AG09309 (cell line): Measurements from ENCODE around the gene PLOD1.
A peak's percentile ranks its signal among the peaks of the same experiment; 100 is the strongest.

Source experiments
- DNase-seq: peaks from one replicate; pipeline ENCODE4 v3.0.0-alpha.2; 2010; ENCODE audit warnings: low read depth
- H3K4me3 ChIP-seq: 2 replicates; pipeline ENCODE4 v1.5.1; 2011; ENCODE audit warnings: mild to moderate bottlenecking, low read depth, low read length, moderate library complexity; ENCODE audit not compliant: control insufficient read depth
- TF ChIP-seq, protein P1 (sequence below): IDR thresholded peaks from 2 replicates; pipeline ENCODE4 v1.5.1; 2011; ENCODE audit warnings: mild to moderate bottlenecking, low read depth, low read length, inconsistent platforms; ENCODE audit not compliant: insufficient read depth, control insufficient read depth; ENCODE audit errors: missing control alignments

The PLOD1 gene

DNA sequence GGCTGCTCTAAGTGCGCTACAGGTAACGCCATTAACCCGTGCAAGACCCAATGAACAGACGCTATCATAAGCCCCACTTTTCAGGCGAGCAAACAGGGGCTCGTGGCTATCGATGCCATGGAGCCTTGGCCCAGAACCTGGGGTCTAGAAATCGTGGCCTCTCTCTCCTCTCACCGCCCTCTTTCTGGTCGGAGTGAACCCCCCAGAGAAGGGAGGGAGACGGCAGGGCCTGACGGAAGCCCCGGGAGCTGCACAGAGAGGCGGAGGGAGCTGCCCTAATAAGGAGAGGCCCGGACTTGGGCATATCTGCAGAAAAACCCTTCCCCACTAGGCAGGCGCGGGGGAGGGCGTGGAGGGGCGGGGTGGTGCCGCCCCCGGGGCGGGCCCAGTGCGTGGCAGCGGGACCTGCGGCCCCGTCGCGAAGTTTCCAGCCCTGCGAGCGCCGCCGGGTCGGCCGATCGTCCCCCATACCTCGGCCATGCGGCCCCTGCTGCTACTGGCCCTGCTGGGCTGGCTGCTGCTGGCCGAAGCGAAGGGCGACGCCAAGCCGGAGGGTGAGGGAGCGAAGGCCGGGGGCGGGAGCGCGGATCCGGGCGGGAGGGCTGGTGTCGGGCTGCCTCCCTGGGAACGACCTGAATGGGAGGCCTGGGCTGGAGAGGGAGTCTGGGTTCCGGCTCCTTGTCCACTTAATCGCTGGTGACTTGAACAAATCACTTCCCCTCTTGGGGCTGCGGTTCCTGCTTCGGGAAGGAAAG lies at the start of gene PLOD1:
TSS of gene PLOD1 (plus strand) at position 416 of the 755 bp plus-strand sequence. CDS start at position 479, 63 bp downstream.
- DNase-seq = no peak
- TF ChIP-seq, protein P1, sequence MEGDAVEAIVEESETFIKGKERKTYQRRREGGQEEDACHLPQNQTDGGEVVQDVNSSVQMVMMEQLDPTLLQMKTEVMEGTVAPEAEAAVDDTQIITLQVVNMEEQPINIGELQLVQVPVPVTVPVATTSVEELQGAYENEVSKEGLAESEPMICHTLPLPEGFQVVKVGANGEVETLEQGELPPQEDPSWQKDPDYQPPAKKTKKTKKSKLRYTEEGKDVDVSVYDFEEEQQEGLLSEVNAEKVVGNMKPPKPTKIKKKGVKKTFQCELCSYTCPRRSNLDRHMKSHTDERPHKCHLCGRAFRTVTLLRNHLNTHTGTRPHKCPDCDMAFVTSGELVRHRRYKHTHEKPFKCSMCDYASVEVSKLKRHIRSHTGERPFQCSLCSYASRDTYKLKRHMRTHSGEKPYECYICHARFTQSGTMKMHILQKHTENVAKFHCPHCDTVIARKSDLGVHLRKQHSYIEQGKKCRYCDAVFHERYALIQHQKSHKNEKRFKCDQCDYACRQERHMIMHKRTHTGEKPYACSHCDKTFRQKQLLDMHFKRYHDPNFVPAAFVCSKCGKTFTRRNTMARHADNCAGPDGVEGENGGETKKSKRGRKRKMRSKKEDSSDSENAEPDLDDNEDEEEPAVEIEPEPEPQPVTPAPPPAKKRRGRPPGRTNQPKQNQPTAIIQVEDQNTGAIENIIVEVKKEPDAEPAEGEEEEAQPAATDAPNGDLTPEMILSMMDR = no peak
- peak within 1 kb of the TSS; percentile 52 for H3K4me3 ChIP-seq

DNA sequence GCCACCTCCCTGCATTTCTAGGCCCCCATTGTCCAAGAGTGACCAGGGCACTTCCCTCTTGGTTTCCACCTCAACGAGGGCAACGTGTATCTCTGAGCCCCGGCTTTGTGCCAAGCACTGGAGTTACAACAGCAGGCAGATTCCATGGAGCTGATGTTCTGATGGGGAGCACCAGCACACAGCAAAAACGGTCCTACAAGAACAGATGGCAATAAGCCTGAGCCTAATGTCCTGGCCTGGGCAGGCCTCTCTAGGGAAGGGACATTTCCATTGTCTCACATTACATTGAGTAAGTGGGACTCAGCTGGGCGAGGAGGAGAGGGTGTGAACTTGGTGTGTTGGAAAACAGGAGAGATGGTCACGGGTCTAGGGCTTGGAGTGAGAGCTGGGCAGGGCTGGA lies 48.6 kb upstream of the PLOD1 start:
- DNase-seq = no peak
- H3K4me3 ChIP-seq = no peak overlapping the region
- TF ChIP-seq, protein P1 = no peak

DNA sequence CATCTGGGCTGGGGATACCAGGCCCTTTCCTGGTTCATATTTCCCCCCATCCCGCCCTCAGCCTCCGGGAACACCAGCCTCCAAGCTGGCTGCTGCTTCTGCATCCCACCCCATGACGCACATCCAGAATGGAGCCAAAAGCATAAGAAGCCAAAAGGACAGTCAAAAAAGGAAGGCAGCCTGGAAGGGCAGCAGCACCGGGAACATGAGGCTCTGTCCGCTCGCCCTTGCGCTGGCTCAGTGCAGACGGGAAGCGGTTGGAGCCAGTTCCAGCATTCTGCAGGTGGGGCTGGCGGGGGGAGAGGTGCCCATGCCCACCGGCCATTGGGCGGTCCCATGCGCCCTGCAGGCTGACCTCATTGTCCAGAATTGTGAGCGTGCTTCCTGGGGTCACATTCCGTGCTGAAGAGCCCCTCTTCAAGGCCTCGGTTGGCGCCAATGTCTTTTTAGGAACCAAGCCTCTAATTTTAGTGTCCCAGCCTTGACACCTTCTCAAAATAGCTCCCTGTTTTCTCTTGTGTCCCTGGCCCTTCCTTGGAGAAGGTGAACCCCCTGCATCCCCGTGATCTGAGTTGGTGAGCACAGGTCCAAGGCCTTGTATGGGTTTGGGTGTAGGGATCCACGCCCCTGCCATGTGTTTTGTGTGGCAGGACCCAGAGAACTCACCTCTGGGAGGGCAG lies 47.4 kb upstream of the PLOD1 start:
- no peak for DNase-seq
- TF ChIP-seq, protein P1 = no peak
- no peak overlapping the region for H3K4me3 ChIP-seq

DNA sequence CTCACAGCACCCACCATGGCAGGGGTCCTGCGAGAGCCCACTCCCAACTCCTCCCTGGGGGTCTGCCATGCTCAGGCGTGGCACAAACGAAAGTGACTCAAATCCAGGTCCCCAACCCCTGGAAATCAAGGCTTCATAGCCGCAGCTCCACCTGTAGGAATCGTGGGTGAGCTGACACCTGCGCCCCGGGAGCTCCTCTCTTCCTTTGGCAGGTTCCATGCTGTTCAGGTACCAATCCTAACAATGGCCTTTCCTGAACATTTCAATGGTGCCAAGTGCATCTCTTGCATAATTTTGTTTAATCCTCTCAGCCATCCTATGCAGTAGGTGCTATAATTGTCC lies 46.9 kb upstream of the PLOD1 start:
- H3K4me3 ChIP-seq = no peak overlapping the region
- no peak for DNase-seq
- TF ChIP-seq, protein P1 = no peak

DNA sequence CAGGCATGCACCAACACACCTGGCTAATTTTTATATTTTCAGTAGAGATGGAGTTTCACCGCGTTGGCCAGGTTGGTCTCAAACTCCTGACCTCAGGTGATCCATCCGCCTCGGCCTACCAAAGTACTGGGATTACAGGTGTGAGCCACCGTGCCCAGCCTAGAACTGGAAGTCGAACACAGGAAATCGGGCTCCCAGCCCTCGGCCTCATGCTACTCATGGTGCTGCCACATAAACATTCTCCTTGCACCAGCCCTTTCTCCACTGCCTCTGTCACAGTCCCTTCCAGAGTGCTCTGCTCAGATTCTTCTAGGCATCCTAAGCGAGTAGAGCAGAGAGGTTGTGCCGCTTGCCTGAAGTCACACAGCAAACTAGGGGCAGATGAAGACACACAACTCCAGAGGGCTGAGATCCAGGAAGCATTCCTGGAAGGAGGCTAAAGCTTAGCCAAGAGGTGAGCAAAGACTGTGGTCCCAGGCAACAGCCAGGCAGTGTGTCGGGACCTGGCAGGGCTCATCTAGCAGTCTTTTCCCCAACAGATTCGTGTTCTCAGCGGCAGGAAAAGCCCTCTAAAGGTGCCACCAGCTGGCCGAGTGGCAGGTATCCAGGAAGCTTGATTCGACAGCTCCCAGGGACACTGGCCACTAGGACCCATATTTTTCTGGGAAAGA lies 46.2 kb upstream of the PLOD1 start:
- DNase-seq = no peak
- TF ChIP-seq, protein P1 = no peak
- H3K4me3 ChIP-seq = no peak overlapping the region

DNA sequence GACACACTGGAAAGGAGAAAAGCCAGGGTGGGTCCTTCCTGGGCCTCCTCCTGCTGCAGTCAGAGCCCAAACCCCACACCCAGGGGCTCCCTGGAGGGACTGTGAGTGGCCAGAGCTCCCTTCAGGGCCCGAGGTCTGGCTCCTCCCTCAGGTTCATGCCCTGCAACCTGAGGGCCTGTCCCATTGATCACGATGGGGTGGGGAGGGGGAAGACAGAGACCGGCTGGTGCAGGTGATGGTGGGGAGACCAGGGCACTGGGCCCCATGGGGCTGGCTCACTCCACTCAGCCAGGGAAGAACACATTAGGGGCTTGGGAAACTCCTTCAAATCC lies 45.7 kb upstream of the PLOD1 start:
- H3K4me3 ChIP-seq = no peak overlapping the region
- TF ChIP-seq, protein P1 = no peak
- DNase-seq = no peak
